HG03571 (cell line): Measurements from ENCODE around the gene KIF1A.
"Not testable (repeated sequence)": the region's sequence is repeated elsewhere in the genome, so short reads cannot be mapped to it uniquely, and the experiment has no call there.

Experiments used
- ATAC-seq: cut with Tn5 transposase; IDR thresholded peaks from one replicate; pipeline ENCODE4 v1.9.1; 2021; ENCODE audit not compliant: unreplicated experiment

KIF1A gene

DNA sequence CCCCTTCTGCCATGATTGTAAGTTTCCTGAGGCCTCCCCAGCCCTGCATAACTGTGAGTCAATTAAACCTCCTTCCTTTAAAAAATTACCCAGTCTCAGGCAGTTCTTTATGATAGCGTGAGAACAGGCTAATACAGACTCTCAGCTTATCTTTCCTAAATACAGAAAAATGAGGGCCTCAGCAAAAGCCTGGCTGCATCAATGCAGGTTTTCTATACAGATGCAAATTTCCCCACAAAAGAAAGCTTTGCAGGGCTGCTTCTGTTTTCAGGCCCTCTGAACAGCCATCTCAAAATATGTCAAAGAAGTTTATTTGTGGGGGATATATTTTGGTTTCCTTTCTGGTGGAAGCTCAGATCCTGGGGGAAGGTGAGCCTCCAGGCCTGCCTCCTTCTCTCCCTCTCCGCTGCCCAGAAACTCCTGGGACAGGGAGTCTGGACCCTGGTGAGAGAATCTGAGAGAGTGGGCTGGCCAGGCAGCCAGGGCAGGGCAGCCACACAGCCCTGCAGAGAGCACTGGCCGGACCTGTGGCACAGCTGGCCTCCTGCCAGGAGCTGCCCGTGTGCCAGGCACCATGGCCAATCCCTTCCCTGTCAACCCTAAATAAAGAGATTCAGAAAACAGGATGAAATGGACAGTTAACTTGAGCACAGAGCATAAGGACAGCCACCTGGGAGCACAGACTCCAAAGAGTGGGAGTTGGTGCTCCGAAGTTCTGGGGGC is 27.0 kb upstream of the KIF1A start:
- no peak for ATAC-seq

DNA sequence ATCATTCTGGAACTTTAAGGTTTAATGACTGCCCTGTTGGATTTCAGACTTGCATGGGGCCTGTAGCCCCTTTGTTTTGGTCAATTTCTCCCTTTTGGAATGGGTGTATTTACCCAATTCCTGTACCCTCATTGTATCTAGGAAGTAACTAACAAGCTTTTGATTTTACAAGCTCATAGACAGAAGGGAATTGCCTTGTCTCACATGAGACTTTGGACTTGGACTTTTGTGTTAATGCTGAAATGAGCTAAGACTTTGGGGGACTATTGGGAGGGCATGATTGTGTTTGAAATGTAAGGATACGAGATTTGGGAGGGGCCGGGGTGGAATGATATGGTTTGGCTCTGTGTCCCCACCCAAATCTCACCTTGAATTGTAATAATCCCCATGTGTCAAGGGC is 26.3 kb upstream of the KIF1A start:
- ATAC-seq: not testable (repeated sequence)

DNA sequence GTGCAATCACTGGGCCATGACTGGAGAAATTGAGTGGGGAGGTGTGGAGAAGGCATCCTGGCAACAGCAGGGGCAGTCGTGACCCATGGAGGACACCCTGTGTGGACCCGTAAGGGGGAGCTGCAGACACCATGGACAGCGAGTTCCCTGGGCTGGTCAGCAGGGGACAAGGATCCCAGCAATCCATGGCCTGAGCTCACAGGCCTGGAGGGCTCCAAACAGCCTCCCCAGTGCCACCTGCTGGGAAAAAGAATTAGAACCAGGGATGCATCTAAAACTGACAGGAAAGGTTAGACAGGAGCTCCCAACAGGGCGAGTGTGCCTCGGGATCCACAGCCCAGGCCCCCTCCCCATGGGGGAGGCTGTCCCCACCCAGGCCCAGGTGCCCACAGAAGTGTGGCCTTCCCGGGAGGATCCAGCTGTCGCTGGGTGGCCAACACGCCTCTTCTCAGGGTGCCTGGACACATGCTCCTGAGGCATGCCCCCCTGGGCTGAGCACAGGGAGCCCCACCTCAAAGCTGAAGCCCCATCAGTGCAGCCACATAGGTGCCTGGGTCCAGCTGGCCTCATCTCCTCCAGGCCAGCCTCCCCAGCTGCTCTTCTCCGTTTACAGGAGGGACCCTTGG is 20.5 kb upstream of the KIF1A start:
- no peak for ATAC-seq

DNA sequence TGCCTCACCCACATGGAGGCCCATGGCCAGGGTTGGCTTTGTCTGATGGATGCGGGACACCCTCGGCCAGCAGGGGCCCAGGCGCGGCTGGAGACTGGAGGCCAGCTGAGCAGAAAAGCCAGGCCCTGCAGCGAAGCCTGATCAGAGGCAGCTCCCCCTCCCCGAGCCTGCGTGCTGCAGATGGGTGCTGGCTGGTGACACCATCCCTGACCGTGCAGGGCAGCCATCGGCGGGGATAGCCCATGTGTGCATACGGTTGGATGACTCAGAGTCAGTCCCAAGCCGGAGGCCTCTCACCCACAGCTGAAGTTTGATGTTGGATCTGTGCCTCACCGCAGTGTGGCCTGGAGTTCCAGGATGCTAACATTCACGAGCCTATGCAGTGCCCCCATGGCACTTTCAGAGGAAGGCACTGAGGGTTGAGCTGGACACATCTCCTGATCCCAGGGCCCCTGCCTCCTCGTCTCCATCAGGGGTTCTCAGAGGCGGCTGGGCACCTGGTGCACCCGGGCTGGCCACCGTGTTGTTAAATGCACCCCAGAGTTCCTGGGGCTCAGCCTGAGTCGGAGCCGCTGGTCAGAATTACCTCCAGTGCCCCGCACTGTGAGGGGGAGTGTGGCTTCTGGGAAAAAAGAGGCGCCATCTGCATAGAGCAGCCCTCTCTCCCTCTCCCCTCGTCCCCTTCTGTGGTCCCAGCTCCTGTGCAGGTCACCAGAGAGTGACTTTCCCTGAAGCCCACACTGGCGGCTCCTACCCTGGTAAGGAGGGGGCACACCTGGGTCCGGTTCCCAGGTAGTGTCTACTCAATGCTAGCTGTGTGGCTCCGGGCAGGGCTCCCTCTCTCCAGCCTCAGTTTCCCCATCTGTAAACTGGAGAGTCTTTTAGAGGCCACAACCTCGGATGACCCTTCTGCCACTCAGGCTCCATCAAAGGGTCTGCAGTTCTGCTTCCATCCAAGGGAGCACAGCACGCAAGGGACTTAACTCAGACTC is 19.4 kb upstream of the KIF1A start:
- no peak for ATAC-seq

DNA sequence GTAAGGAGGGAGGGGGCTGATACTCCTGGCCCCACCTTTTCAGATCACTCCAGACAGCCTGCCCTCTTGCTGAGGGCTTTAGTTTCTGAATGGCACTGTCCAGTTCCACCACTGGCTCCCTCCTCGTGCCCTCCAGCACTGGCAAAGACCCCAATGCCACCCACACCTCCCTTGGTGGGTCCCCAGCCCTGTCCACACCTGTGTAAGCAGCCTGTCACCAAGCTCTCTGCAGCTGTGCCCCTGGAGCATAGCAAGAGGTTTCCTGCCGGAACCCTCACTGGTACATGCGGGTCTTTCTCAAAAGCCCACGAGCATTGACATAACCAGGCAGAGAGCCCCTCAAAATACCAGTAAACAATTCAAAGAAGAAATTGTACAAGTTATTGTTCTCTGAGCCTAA is 17.6 kb upstream of the KIF1A start:
- ATAC-seq: no peak

DNA sequence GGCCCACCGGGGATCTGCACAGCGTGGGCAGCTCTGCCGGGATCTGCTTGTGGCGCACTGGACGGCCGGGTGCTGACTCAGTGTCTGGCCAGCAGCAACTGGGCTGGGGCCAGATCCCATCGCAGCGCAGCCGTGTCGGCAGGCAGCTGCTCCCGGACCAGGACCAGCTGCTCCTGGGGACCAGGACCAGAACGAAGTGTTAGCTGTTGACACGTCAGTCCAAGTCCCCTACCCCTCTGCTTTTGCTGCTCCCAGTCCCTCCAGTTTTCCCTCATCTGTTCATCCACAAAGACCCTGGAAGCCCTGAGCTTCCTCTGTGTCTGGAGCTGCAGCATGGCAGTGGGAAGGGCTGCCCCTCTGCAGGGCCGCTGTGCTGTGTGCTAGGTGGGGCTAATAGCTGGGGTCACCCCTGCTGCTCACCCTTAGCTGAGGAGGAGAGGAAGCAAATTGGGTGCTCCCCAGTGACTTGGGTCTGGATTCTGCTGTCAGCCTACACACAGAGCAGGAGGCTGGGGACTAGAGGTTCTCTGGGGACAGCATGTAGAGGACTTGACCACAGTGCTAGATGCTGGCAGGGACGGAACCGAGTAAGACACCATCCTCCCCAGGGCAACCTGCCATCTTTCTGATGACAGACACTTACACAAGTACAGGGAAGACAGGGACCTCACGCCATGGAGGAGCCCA is 16.9 kb upstream of the KIF1A start:
- ATAC-seq: no peak

DNA sequence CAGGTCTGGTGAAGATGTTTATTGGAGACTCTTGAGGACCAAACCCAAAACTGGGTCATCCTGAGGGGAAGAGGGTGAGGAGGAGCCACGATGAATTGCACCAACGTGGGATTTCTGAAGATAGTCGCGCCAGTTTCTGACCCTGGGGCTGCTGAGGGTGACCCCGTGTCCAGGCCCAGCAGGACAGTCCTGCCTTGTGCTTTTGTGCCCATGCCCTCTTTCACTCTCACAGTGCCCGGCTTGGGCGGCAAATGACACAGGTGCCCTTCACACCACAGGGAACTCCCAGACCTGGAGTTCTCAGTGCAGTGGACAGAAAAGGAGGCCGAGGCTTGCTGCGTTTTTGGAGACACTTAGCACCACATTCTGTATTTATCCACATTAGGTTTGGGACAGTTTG is 15.5 kb upstream of the KIF1A start:
- ATAC-seq: no peak

DNA sequence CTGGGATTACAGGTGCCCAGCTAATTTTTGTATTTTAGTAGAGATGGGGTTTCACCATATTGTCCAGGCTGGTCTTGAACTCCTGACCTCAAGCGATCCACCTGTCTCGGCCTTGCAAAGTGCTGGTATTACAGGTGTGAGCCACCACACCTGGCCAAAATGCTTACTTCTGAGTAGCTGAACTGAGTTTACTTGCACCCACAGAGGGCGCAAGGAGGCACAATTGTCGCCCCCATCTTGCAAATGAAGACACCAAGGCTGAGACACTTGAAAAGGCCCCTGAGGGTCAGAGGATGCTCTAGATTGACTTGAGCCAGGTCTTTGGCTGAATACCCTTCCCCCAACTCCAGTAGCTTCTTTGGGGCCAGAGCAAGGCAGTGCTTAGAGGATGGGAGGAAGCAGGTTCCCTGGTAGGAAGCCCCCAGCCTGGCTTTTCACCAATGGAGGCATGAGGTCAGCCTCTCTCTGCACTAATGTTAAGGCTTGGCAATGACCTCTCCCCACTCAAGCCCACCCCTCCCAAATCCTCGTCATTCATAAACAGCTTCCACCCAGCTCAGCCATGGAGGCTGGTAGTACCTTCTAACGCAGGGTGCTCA is 14.5 kb upstream of the KIF1A start:
- no peak for ATAC-seq

DNA sequence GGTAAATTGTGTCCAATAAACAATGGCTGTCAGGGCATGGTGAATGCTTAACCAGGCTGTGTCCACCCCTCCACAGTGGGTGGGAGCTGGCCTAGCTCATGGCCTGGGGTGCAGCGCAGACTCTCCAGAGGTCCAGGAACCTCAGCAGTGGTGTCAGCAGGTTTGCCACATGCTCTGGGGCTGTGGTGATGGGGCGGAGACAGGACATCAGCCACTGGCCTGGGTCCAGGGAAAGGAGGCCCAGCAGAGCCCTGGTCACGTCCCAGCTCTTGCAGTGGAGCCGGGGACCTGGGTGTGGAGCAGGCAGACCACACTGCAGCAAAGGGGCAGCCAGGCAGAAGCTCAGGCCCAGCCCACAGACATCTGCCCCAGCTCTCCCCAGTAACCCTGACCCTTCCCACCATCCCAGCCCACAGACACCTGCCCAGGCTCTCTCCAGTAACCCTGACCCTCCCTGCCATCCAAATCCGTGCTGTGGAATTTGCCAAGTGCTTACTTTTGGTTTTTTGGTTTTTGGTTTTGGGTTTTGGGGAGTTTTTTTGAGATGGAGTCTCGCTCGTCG is 13.8 kb upstream of the KIF1A start:
- no peak for ATAC-seq

DNA sequence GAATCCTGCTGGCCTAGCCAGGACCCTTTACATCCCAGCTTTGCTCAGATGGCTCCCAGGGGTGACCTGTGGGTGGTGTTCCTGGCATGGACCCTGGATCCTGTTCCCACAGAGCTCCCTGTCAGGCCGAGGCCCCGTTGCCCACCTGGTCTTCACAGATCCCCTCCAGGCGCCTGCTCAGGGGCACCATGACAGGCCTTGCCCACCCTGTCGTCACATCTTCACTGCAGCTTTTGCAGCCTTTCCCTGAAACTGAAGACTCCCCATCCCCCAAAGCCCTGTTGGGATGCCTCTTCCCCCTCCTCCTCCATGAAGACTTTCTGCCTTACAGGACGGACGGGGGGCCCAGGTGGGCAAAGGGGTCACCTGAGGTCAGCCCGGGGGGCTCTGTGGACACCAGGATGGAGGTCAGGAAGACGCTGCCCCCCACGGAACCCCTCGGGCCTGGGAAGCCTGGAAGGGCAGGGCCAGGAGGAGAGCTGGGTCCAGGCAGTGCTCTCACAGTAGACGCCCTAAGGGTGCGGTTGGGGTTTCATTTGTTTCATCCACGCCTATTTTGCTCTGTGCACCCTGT is 13.0 kb upstream of the KIF1A start:
- ATAC-seq: no peak

DNA sequence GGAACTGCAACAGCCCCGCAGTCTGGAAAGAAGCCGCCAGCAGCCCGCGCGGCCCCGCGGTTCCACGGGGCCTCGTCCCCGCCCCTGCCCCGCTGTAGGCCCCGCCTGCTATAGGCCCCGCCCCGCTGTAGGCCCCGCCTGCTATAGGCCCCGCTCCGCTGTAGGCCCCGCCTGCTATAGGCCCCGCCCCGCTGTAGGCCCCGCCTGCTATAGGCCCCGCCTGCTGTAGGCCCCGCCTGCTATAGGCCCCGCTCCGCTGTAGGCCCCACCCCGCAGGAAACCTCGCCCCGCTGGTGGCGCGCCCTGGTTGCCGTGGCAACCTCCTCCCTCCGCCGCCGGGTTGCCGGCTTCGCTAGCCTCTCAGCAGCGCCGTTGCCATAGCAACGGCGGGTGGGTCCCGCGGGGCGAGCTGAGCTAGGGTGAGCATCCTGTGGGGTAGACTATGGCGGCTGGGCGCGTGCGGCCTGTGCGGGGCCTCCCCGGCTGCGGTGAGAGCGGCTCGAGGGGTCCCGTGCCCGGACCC is 12.2 kb upstream of the KIF1A start:
- ATAC-seq: peak; percentile 88

DNA sequence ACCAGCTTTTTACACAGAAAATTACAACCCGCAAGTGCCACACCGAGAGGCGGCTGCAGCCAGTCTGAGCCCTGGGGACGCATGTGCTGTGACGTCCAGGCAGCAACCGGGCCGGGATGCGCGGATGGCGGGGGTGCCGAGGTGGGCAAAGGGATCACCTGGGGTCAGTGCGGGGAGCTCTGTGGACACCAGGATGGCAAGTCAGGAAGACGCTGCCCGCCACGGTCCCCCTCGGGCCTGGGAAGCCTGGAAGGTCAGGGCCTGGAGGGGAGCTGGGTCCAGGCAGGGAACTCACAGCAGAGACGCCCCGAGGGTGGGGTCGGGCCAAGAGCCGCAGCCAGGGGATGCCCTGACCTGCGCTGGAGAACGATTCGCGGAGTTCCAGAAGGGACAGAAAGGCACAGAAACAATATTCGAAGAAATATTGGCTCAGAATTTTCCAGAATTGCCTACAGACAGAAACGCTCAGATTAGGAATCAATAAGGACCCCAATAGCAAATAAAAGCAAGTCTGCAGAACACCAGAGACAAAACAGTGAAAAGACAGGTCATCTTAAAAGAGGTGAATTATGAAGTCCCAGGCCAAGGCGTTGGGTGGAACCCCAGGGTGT is 11.7 kb upstream of the KIF1A start:
- ATAC-seq: no peak

DNA sequence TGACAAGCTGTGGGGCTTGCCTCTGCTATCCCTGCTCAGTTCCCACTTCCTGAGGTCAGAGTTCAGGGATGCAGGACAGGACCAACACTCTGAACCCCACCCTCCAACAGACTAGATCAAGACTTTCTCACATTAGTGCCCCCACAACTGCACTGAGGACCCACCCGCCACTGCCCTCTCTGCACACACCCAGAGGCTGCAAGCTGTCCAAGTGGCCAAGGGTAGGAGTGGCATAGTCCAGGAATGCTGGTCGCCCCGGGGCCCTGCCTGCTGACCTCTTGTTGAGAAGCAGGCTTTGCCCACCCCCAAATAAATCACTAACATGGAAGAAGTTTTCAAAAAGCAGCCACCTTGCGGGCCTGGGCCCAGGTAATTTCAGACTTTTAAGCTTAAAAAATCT is 5.5 kb upstream of the KIF1A start:
- ATAC-seq: no peak

DNA sequence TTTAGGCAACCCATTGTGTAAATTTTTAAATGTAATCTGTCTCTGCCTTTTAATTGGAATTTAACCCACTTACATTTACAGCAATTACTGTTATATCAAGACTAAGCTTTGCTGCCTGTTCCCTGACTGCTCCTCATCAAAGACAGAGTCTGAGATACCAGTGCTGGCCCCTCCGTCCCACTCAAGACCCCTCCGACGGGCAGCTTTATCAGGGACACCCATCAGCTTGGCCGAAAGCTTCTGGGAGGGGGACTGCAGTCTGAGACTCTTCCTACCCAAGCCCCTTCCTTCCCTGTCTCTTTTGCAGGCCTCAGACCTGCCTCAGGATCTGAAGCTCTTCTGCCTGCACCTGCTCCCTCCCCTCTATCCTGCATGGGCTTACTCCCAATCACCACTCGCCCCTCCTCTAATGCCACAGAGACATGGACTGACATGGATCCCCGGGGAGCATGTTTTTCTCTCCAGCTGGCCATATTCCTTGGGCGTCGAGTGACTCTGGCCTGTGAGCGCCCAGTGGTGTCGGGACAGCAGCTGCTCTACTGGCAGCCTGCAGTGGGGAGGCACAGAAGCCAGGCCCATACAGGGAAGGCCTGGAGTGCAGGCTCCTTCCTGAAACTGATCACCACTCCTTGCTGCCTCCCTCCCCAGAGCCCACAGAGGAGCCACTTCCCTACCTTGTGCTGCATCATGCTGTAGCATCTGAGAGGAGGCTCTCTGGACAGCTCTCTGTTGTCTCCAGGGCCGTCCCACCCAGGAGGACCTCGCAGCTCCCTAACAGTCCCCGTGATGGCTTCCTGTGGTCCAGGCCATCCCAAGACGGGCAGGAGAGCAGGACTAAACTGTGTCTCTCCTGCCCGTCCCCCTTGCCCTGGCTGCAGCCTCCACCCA is 3.7 kb upstream of the KIF1A start:
- no peak for ATAC-seq

DNA sequence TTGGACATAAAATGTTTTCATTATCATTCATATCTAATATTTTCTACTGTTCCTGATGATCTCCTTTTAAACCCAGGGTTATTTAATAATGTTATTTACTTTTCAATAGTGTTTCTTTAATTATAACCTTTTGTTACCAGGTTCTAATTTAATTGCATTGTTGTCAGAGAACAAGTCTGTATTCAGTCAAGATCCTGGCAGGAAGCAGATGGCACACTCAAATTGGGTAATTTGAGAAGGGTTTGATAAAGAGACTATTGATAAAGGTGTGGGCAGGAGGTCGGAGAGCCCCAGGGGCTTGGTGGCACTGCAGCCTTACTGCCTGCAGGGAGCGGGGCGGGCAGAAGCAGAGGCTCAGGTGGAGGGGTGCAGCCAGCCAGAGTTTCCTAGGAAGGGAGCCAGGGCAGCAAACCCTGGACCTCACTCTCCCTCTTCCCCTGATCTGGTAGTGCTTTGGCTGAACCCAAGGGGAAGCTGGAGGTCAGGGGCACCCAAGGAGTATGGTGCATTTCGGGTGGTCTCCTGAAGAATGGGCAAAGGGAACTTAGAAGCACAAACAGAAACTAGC is 2.3 kb upstream of the KIF1A start:
- ATAC-seq: no peak

DNA sequence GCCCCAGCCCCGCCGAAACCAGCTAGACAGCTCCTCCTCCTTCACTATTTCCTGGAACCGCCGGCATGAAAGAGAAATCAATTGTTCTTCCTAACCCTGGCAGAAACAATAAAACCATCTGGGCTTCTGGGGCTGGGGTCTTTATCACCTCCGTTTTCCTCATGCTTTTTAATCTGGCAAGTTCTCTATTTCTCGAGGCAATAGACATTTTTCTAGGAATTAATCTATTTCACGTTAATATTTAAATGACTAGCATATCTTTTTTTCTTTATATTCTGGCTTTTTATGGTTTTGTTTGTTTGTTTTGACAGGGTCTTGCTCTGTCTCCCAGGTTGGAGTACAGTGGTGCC is 1.4 kb upstream of the KIF1A start:
- ATAC-seq: no peak

DNA sequence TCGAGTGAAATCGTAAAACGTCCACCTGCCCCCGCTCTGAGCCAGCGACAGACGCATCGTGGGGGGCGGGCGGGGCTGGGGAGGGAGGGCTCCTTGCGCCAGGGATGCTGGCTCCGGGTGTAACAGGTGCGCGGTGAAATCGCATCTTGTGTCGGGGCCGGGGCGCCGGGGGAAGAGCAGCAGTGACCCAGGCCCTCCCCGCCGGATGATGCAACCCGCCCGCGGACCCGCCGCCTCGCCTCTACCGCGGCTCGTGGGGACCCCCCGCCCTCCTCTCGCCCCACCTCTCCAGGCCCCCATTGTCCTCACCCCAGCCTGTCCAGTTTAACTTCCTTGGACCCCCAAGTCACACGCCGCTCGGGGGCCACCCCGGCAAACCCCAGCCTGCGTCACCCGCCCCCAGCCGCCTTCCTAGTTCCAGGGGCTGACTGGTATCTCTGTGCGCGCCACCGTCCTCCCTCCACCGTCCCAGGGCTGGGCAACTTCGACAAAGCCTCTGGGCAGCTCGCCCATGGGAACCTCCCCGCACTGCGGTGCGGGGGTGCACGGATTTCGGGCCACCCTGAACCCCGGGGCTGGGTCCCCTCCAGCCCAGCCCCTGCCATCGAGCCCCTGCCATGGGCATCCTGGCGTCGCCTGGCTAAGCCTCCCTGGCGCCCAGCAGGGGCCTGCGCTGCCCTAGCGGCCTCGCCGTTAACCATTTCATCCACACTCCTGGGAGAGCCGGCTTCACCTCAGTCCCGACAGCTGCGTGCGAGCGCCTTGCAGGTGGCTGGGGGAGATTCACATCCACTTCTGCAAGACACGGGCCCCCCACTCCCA is 799 bp upstream of the KIF1A start:
- ATAC-seq: no peak
